Keratinocyte (primary cell): ENCODE measurements around the gene SATB1. TPM values are rescaled to one million over a fixed set of nuclear protein-coding genes. Genes with fewer than 3 reads are reported as not detected.

Experiments
- DNase-seq: peaks from one replicate; pipeline ENCODE4 v3.0.0-alpha.2; 2011; ENCODE audit warnings: low read depth, missing footprints, low spot score
- FAIRE-seq: peaks from 2 replicates; lab custom pipeline; 2011; peaks lifted over from hg19 to GRCh38; lab: Jason Lieb, UNC
- H2AFZ ChIP-seq: 2 replicates; pipeline ENCODE4 v1.6.0; 2012; ENCODE audit warnings: low read length, control low read depth, inconsistent platforms; ENCODE audit not compliant: control insufficient read depth
- H3K27ac ChIP-seq: 2 replicates; pipeline ENCODE4 v1.5.1; 2011; ENCODE audit warnings: low read length; ENCODE audit not compliant: control insufficient read depth, insufficient read depth
- H3K27me3 ChIP-seq: 3 replicates; pipeline ENCODE4 v1.6.0; 2011; ENCODE audit warnings: low read length; ENCODE audit not compliant: control insufficient read depth, insufficient read depth; ENCODE audit errors: extremely low read depth
- H3K36me3 ChIP-seq, 2 experiments: 2 replicates in 1 of 2; 3 replicates in 1 of 2; pipeline ENCODE4 v1.5.1; 2011; ENCODE audit warnings: low read length in 2 of 2, mild to moderate bottlenecking in 1 of 2; ENCODE audit not compliant: control insufficient read depth in 2 of 2, insufficient read depth in 2 of 2; ENCODE audit errors: extremely low read depth in 1 of 2
- H3K4me1 ChIP-seq: 3 replicates; pipeline ENCODE4 v1.5.1; 2011; ENCODE audit warnings: low read length; ENCODE audit not compliant: control insufficient read depth, insufficient read depth; ENCODE audit errors: extremely low read depth
- H3K4me2 ChIP-seq: 3 replicates; pipeline ENCODE4 v1.6.0; 2011; ENCODE audit warnings: low read depth, low read length; ENCODE audit not compliant: control insufficient read depth, insufficient read depth; ENCODE audit errors: extremely low read depth
- H3K4me3 ChIP-seq, 3 experiments: fragments of 200-600 bp in 1 of 3; sonication (generic) in 1 of 3; 2 replicates in 2 of 3; 3 replicates in 1 of 3; pipeline ENCODE4 v1.5.1; 2011 to 2016; ENCODE audit warnings: low read length in 3 of 3, mild to moderate bottlenecking in 3 of 3, control low read depth in 2 of 3, inconsistent platforms in 1 of 3, low read depth in 1 of 3, mixed read lengths in 1 of 3, mixed run types in 1 of 3, moderate library complexity in 1 of 3; ENCODE audit not compliant: control insufficient read depth in 2 of 3, insufficient read depth in 2 of 3; ENCODE audit errors: extremely low read depth in 1 of 3
- H3K79me2 ChIP-seq: 2 replicates; pipeline ENCODE4 v1.6.0; 2012; ENCODE audit warnings: low read length; ENCODE audit not compliant: control insufficient read depth, insufficient read depth
- H3K9ac ChIP-seq: 3 replicates; pipeline ENCODE4 v1.6.0; 2011; ENCODE audit warnings: low read length; ENCODE audit not compliant: control insufficient read depth, insufficient read depth; ENCODE audit errors: extremely low read depth
- H3K9me1 ChIP-seq: 3 replicates; pipeline ENCODE4 v1.6.0; 2011; ENCODE audit warnings: low read length; ENCODE audit not compliant: control insufficient read depth, insufficient read depth; ENCODE audit errors: extremely low read depth
- H3K9me3 ChIP-seq: 2 replicates; pipeline ENCODE4 v1.5.1; 2012; ENCODE audit warnings: low read depth, low read length; ENCODE audit not compliant: control insufficient read depth
- H4K20me1 ChIP-seq: 3 replicates; pipeline ENCODE4 v1.6.0; 2011; ENCODE audit warnings: low read length; ENCODE audit not compliant: control insufficient read depth, insufficient read depth; ENCODE audit errors: extremely low read depth
- CTCF ChIP-seq, 3 experiments: IDR thresholded peaks in 1 of 3; conservative IDR thresholded peaks in 1 of 3; optimal IDR thresholded peaks in 1 of 3; 2 replicates in 2 of 3; 3 replicates in 1 of 3; pipeline versions ENCODE3 to v1.5.1; 2011; ENCODE audit warnings: low read length in 3 of 3, mild to moderate bottlenecking in 3 of 3, moderate library complexity in 2 of 3, control low read depth in 1 of 3, inconsistent platforms in 1 of 3; ENCODE audit not compliant: insufficient read depth in 2 of 3; ENCODE audit errors: extremely low read depth in 1 of 3
- EZH2 ChIP-seq: IDR thresholded peaks from one replicate; pipeline ENCODE4 v1.6.1; 2012; ENCODE audit warnings: inconsistent platforms, mild to moderate bottlenecking, low read length, moderate library complexity
- dilution Hi-C: fragments of 300-500 bp; cut with MboI; formaldehyde crosslinking; loops from one replicate; pipeline ENCODE4 v1.7.0; 2020; ENCODE audit warnings: low sequenced_read_pairs; ENCODE audit not compliant: extremely low pct_ligation_motif_present
- polyA plus RNA-seq, 5 experiments: library from polyadenylated mRNA; depleted of rRNA in 3 of 5; stranded (reverse) in 3 of 5; stranded (forward) in 1 of 5; unstranded in 1 of 5; fragments of >200 nt; gene quantifications; 1 replicate in 1 of 5; 2 replicates in 3 of 5; 3 replicates in 1 of 5; pipeline versions ENCODE4 v1.2.1 to v1.2.3, GENCODE V29; 2011 to 2012; ENCODE audit warnings: missing spikeins in 2 of 5, low read depth in 1 of 5, low replicate concordance in 1 of 5

SATB1 gene
- polyA plus RNA-seq, 1 donor (not counting 4 experiments of a cell fraction or from before 2014, with no cell fraction given) = 7.8 TPM

- no peaks in the 10 kb centered on the region for H3K9me3 ChIP-seq
- H3K36me3 ChIP-seq = no peaks in the 10 kb centered on the region
- dilution Hi-C loops = no loop called here
- DNase-seq (no peak), FAIRE-seq (no peak)
- H2AFZ ChIP-seq = no peak overlapping the region
- no peaks in the 10 kb centered on the region for H3K27me3 ChIP-seq
- TF ChIP-seq CTCF (optimal IDR thresholded peaks at IDR 0.05 in 1 of 3, IDR thresholded peaks at IDR 0.05 in 1 of 3, conservative IDR thresholded peaks at IDR 0.05 in 1 of 3; ENCODE audit: extremely low read depth in 1 of 3, insufficient read depth in 2 of 3, low read length in 3 of 3) (no peak), EZH2 (no peak)
- peaks cover 7% of the 10 kb centered on the region for H3K4me1 ChIP-seq
- H3K9me1 ChIP-seq = no peaks in the 10 kb centered on the region
- H3K4me3 ChIP-seq = no peak overlapping the region
- no peaks in the 10 kb centered on the region for H4K20me1 ChIP-seq
- H3K4me2 ChIP-seq = no peak overlapping the region
- no peak overlapping the region for H3K27ac ChIP-seq
- H3K9ac ChIP-seq = no peak overlapping the region
- no peaks in the 10 kb centered on the region for H3K79me2 ChIP-seq
Observed at GRCh38 chr3:18420555-18420954, 4.6 kb downstream of the SATB1 start.

- Histone ChIP-seq H3K9me3 (no peaks in the 10 kb centered on the region), H3K4me3 (no peak overlapping the region), H3K9me1 (no peaks in the 10 kb centered on the region), H3K4me1 (peaks cover 7% of the 10 kb centered on the region), H2AFZ (no peak overlapping the region), H3K27me3 (no peaks in the 10 kb centered on the region), H3K79me2 (no peaks in the 10 kb centered on the region), H3K36me3 (no peaks in the 10 kb centered on the region), H3K9ac (no peak overlapping the region), H3K27ac (no peak overlapping the region), H4K20me1 (no peaks in the 10 kb centered on the region), H3K4me2 (no peak overlapping the region)
- dilution Hi-C loops = no loop called here
- DNase-seq = no peak
- TF ChIP-seq EZH2 = no peak
- no peak for FAIRE-seq
Observed at GRCh38 chr3:18419232-18419631, 5.9 kb downstream of the SATB1 start.

GRCh38 chr3:18417904-18418572 is 7.1 kb downstream of the SATB1 start:
- TF ChIP-seq EZH2 (no peak), CTCF (optimal IDR thresholded peaks at IDR 0.05 in 1 of 3, IDR thresholded peaks at IDR 0.05 in 1 of 3, conservative IDR thresholded peaks at IDR 0.05 in 1 of 3; ENCODE audit: extremely low read depth in 1 of 3, insufficient read depth in 2 of 3, low read length in 3 of 3) (no peak)
- Histone ChIP-seq H3K4me1 (peaks cover 2% of the 10 kb centered on the region), H4K20me1 (no peaks in the 10 kb centered on the region), H3K27ac (no peak overlapping the region), H3K9ac (no peak overlapping the region), H3K27me3 (no peaks in the 10 kb centered on the region), H2AFZ (no peak overlapping the region), H3K4me3 (no peak overlapping the region), H3K79me2 (no peaks in the 10 kb centered on the region), H3K4me2 (no peak overlapping the region), H3K36me3 (no peaks in the 10 kb centered on the region), H3K9me3 (no peaks in the 10 kb centered on the region), H3K9me1 (no peaks in the 10 kb centered on the region)
- DNase-seq (no peak), FAIRE-seq (no peak)
- dilution Hi-C loops = no loop called here
